H1 (cell line): Measurements from ENCODE around the gene COL27A1. TPM values are rescaled to one million over a fixed set of nuclear protein-coding genes. Genes with fewer than 3 reads are reported as not detected.

Experiments used
- NANOG ChIP-seq: IDR thresholded peaks from 2 replicates; pipeline ENCODE4 v1.6.1; 2011; ENCODE audit warnings: low read length, low read depth, mild to moderate bottlenecking, inconsistent platforms; ENCODE audit not compliant: insufficient read depth, poor library complexity, severe bottlenecking
- RBBP5 ChIP-seq: IDR thresholded peaks from 2 replicates; pipeline ENCODE4 v1.7.1; 2012; ENCODE audit warnings: low read depth, mild to moderate bottlenecking, inconsistent platforms, low read length, moderate library complexity, borderline replicate concordance
- TAF7 ChIP-seq: optimal IDR thresholded peaks from 2 replicates; pipeline ENCODE3; 2011; ENCODE audit warnings: low read depth, mild to moderate bottlenecking, inconsistent platforms, low read length, moderate library complexity, borderline replicate concordance
- polyA plus RNA-seq, 7 experiments: library from polyadenylated mRNA; depleted of rRNA in 3 of 7; stranded (reverse) in 5 of 7; unstranded in 2 of 7; fragments of >200 nt in 5 of 7; fragments of 200-250 nt in 2 of 7; gene quantifications; 1 replicate in 5 of 7; 2 replicates in 1 of 7; 4 replicates in 1 of 7; pipeline versions ENCODE4 v1.2.1 to v1.2.3, GENCODE V29; 2011 to 2013; ENCODE audit warnings: missing spikeins in 2 of 7, mixed read lengths in 2 of 7
- total RNA-seq: library from RNA; stranded (reverse); fragmentation: NEBNext Ultra II Directional; extraction: Animal tissue kit (Norgen Biotek cat#: 25700); gene quantifications from 2 replicates; pipeline ENCODE4 v1.2.1, GENCODE V29; 2021

The COL27A1 gene
- total and polyA plus RNA-seq, 2 of the 8 experiments (the other 6 are each of a cell fraction or from before 2014, with no cell fraction given) = 15.1 to 22.8 TPM

GRCh38 chr9:114289106-114289505 lies 133.8 kb downstream of the COL27A1 start (continued):
- TF ChIP-seq TAF7 (no peak), RBBP5 (no peak), NANOG (no peak)
